CD4-positive, CD25-positive, alpha-beta regulatory T cell (primary cell): ENCODE results near the gene KSR1. TPM values are rescaled to one million over a fixed set of nuclear protein-coding genes. Genes with fewer than 3 reads are reported as not detected.

Experiments used
- ATAC-seq, 2 donors: fragments of 150-1000 bp; cut with Tn5 transposase; one replicate each; pipeline ENCODE4 v1.10.0; 2021; ENCODE audit warnings: low read depth in 2 of 2, moderate number of reproducible peaks in 2 of 2, moderate library complexity in 1 of 2
- DNase-seq, 3 donors: peaks; one replicate each; pipeline versions ENCODE4 v3.0.0 to v3.0.0-alpha.2; 2012 to 2022; ENCODE audit warnings: mixed read lengths in 1 of 3
- H3K27ac ChIP-seq: one replicate; pipeline ENCODE4 v1.7.0; 2013; ENCODE audit warnings: mild to moderate bottlenecking, low read length; ENCODE audit not compliant: insufficient read depth, poor library complexity, severe bottlenecking
- H3K27me3 ChIP-seq: one replicate; pipeline ENCODE4 v1.7.0; 2013; ENCODE audit warnings: low read length; ENCODE audit not compliant: control insufficient read depth, insufficient read depth
- H3K36me3 ChIP-seq: one replicate; pipeline ENCODE4 v1.7.0; 2013; ENCODE audit warnings: mild to moderate bottlenecking, low read length, moderate library complexity; ENCODE audit not compliant: control insufficient read depth, insufficient read depth
- H3K4me1 ChIP-seq: 2 replicates; pipeline ENCODE4 v1.7.0; 2013; ENCODE audit warnings: mild to moderate bottlenecking, low read length; ENCODE audit not compliant: insufficient read depth, control insufficient read depth, poor library complexity, severe bottlenecking
- H3K4me3 ChIP-seq: one replicate; pipeline ENCODE4 v1.7.0; 2013; ENCODE audit warnings: low read depth, mild to moderate bottlenecking, low read length, moderate library complexity
- H3K9me3 ChIP-seq, 2 experiments: 1 replicate in 1 of 2; 2 replicates in 1 of 2; pipeline ENCODE4 v1.7.0; 2013; ENCODE audit warnings: low read length in 2 of 2, mild to moderate bottlenecking in 1 of 2, moderate library complexity in 1 of 2; ENCODE audit not compliant: control insufficient read depth in 2 of 2
- H3K27ac Mint-ChIP-seq, 3 donors: one replicate each; pipeline ENCODE4 v1.8.0; 2020 to 2022; ENCODE audit warnings: mild to moderate bottlenecking in 3 of 3, mixed read lengths in 3 of 3, moderate library complexity in 2 of 3
- H3K27me3 Mint-ChIP-seq: one replicate; pipeline ENCODE4 v1.8.0; 2022; ENCODE audit warnings: mild to moderate bottlenecking, mixed read lengths
- H3K36me3 Mint-ChIP-seq: one replicate; pipeline ENCODE4 v1.8.0; 2020; ENCODE audit warnings: mixed read lengths
- H3K4me1 Mint-ChIP-seq, 4 donors: one replicate each; pipeline ENCODE4 v1.8.0; 2020 to 2022; ENCODE audit warnings: mixed read lengths in 4 of 4, mild to moderate bottlenecking in 1 of 4
- H3K4me3 Mint-ChIP-seq, 4 donors: one replicate each; pipeline ENCODE4 v1.8.0; 2020 to 2022; ENCODE audit warnings: mild to moderate bottlenecking in 4 of 4, mixed read lengths in 4 of 4, moderate library complexity in 3 of 4
- H3K9me3 Mint-ChIP-seq, 7 donors: one replicate each; pipeline ENCODE4 v1.8.0; 2020 to 2022; ENCODE audit warnings: mixed read lengths in 7 of 7, mild to moderate bottlenecking in 3 of 7, moderate library complexity in 2 of 7
- polyA plus RNA-seq, 4 donors: library from polyadenylated mRNA; unstranded; fragments of 300-500 nt; fragmentation: Illumina TruSeq; gene quantifications; one replicate each; pipeline ENCODE4 v1.2.3, GENCODE V29; 2021
- total RNA-seq: library from RNA; stranded (reverse); gene quantifications from one replicate; pipeline ENCODE4 v1.2.3, GENCODE V29; 2022

Gene KSR1
- total and polyA plus RNA-seq, 5 donors from 2014 or later: 1.2 to 69.5 (median 1.7) TPM

DNA sequence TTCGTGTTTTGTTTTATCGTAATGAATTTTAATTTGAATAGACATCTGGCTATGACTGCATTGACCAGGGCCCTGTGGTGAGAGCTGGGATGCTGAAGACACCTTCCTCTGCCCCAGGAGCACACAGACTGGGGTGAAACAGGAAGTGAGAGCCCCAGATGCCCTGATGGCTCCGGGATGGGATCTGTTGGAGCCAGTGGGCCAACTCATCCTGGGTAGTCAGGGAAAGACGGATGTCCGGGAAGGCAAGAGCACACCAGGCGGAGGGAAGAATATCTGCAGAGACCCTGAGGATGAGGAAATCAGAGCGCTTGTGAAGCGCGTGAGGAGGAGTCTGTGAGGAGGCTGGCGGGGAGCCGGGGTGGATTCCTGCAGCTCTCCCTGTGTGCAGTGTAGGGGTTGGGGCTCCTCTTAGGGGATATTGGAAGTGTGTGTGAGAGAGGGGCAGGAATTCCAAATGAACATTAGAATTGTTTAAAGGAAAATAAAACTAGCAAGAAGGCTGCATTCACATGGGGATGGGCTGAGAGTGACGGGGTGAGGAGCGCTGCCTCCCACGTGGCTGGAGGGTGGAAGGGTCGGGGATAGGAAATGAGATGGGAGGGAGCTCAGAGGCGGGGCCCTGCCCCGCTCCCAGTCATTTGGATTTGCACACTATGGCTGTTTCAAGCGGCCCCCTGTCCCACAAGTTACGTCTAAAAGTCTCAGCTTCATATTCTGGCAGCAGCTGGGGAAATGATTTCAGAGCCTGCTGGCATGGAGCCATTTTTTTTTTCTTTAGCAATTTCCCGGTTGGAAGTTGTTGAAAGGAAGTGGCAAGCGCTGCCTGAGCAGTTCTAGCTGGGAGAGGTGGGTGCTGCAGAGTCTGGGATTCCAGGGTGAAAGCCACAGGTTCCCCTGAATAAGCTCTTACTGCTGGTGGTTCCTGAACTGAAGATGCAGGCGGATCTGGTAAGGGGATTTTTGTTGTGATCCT is 103.5 kb downstream of the KSR1 start:
- Mint-ChIP-seq H3K27ac (peak overlapping the region in 2 of 3 donors; percentile 52 to 65), H3K4me3 (no peak overlapping the region), H3K4me1 (peaks cover 0 to 18% (median 16%) of the 10 kb centered on the region in 4 donors), H3K36me3 (peaks cover 38% of the 10 kb centered on the region), H3K27me3 (no peaks in the 10 kb centered on the region), H3K9me3 (peaks cover 0 to 2% (median 0%) of the 10 kb centered on the region in 7 donors)
- Histone ChIP-seq H3K4me1 (no peaks in the 10 kb centered on the region), H3K36me3 (peaks cover 10% of the 10 kb centered on the region), H3K27me3 (no peaks in the 10 kb centered on the region), H3K4me3 (no peak overlapping the region), H3K9me3 (no peaks in the 10 kb centered on the region), H3K27ac (no peak overlapping the region)
- no peak for ATAC-seq
- no peak for DNase-seq

DNA sequence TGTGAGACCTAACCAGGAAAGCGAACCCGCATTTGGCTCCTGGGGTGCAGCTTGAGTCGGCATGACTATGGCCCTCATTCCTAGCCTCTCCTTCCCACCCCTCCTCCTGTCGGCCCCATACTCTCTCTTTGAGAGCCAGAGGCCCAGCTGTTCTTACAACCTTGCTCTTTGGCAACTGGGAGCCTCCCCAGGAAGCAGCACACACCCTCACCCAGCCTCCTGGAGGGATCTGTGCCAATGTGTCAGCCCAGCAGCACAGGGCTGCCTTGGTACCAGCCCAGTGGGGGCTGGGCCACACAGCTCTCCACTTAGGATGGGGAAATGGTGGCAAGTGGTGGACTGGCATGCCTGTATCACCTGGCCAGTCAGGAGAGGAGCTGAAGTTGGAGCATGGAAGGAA is 104.4 kb downstream of the KSR1 start:
- Mint-ChIP-seq H3K9me3 (peaks cover 0 to 2% (median 0%) of the 10 kb centered on the region in 7 donors), H3K4me3 (no peak overlapping the region), H3K36me3 (peaks cover 32% of the 10 kb centered on the region), H3K4me1 (peaks cover 4 to 18% (median 16%) of the 10 kb centered on the region in 4 donors), H3K27me3 (no peaks in the 10 kb centered on the region), H3K27ac (peak overlapping the region in 1 of 3 donors; percentile 10)
- peaks cover 10% of the 10 kb centered on the region for H3K36me3 ChIP-seq
- no peaks in the 10 kb centered on the region for H3K27me3 ChIP-seq
- H3K4me1 ChIP-seq: no peaks in the 10 kb centered on the region
- ATAC-seq (no peak), DNase-seq (no peak)
- no peak overlapping the region for H3K4me3 ChIP-seq
- no peaks in the 10 kb centered on the region for H3K9me3 ChIP-seq
- no peak overlapping the region for H3K27ac ChIP-seq

DNA sequence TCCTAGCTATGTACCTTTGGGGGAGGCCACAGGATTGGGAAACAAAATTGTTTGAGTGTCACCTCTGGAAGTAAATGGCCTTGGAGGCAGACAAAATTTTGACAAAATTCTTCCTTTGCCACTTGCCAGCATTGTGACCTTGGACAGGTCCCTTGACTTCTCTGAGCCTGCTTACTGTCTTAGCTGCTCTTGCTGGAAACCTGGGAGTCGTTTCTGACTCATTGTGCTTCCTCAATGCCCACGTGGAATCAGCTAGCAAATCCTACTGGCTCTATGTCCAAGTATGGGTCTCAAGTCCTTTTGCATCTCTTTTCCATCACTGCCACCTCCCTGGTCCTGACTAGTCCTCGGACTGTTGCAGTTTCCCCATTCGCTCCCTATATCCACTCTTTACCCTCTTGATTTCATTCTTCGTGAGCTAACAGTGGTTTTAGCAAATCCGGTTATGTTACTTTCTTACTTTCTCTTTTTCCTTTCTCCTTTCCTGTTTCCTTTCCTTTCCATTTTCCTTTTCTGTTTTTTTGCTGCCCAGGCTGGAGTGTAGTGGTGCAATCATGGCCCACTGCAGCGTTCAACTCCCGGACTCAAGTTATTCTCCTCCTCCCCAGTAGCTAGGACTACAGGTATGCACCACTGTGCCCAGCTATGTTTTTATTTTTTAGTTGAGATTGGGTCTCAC is 106.7 kb downstream of the KSR1 start:
- DNase-seq (no peak), ATAC-seq (no peak)
- H3K27me3 ChIP-seq: no peaks in the 10 kb centered on the region
- peak overlapping the region in 2 of 3 donors; percentile 1 to 45 for H3K27ac Mint-ChIP-seq
- peaks cover 29% of the 10 kb centered on the region for H3K36me3 Mint-ChIP-seq
- no peaks in the 10 kb centered on the region for H3K4me1 ChIP-seq
- H3K4me1 Mint-ChIP-seq: peaks cover 4 to 18% (median 15%) of the 10 kb centered on the region in 4 donors
- H3K36me3 ChIP-seq: peaks cover 5% of the 10 kb centered on the region
- H3K27ac ChIP-seq: no peak overlapping the region
- no peaks in the 10 kb centered on the region for H3K27me3 Mint-ChIP-seq
- no peak overlapping the region for H3K4me3 Mint-ChIP-seq
- no peaks in the 10 kb centered on the region for H3K9me3 ChIP-seq
- H3K9me3 Mint-ChIP-seq: no peaks in the 10 kb centered on the region
- no peak overlapping the region for H3K4me3 ChIP-seq

DNA sequence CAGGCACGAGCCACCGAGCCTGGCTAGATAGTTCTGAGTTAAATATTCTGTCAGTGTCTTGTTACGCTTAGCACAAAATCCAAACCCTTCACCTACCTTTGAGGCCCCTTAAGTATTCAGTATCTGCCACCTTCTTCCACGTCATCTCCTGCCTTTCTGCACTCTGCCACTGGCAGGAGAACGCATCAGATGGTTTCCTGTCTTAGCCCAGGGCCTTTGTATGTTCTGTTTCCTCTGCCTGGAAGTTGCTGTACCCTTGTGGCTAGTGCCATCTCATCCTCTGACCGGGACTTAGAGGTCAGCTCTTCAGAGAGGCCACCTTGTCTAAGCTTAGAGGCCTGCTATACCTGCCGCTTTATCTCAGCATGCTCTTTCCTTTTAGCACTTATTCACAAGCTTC is 107.3 kb downstream of the KSR1 start:
- Mint-ChIP-seq H3K36me3 (peaks cover 24% of the 10 kb centered on the region), H3K27ac (peak overlapping the region in 1 of 3 donors; percentile 45), H3K4me1 (peaks cover 4 to 19% (median 16%) of the 10 kb centered on the region in 4 donors), H3K27me3 (no peaks in the 10 kb centered on the region), H3K4me3 (no peak overlapping the region), H3K9me3 (no peaks in the 10 kb centered on the region)
- no peak overlapping the region for H3K4me3 ChIP-seq
- ATAC-seq (no peak), DNase-seq (no peak)
- H3K27ac ChIP-seq: no peak overlapping the region
- H3K27me3 ChIP-seq: no peaks in the 10 kb centered on the region
- no peaks in the 10 kb centered on the region for H3K4me1 ChIP-seq
- H3K36me3 ChIP-seq: peaks cover 3% of the 10 kb centered on the region
- H3K9me3 ChIP-seq: no peaks in the 10 kb centered on the region

DNA sequence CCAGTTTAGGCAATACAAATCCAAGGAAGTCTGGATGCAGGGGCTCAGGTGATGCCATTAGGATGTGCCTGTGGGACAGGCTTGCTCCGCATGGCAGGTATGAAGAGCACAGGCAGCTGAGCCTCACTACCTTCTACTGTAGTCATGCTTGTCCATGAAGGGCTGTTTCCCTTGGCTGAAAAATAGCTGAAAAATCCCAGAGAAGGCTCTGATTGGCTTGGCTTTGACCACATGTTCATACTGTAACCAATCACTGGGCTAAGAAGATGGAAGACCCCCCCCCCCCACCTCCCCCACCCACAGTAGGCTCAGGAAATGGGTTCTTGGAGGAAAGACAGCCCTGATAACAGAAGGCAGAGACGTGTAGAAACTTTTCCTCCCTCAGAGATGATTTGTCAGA is 108.2 kb downstream of the KSR1 start:
- Histone ChIP-seq H3K27me3 (no peaks in the 10 kb centered on the region), H3K27ac (no peak overlapping the region), H3K36me3 (peaks cover 3% of the 10 kb centered on the region), H3K9me3 (no peaks in the 10 kb centered on the region), H3K4me1 (no peaks in the 10 kb centered on the region), H3K4me3 (no peak overlapping the region)
- Mint-ChIP-seq H3K27ac (no peak overlapping the region), H3K27me3 (no peaks in the 10 kb centered on the region), H3K9me3 (no peaks in the 10 kb centered on the region), H3K4me1 (peaks cover 8 to 26% (median 15%) of the 10 kb centered on the region in 4 donors), H3K36me3 (peaks cover 16% of the 10 kb centered on the region), H3K4me3 (no peak overlapping the region)
- ATAC-seq: no peak
- peak in 1 of 3 donors; percentile 24 for DNase-seq

DNA sequence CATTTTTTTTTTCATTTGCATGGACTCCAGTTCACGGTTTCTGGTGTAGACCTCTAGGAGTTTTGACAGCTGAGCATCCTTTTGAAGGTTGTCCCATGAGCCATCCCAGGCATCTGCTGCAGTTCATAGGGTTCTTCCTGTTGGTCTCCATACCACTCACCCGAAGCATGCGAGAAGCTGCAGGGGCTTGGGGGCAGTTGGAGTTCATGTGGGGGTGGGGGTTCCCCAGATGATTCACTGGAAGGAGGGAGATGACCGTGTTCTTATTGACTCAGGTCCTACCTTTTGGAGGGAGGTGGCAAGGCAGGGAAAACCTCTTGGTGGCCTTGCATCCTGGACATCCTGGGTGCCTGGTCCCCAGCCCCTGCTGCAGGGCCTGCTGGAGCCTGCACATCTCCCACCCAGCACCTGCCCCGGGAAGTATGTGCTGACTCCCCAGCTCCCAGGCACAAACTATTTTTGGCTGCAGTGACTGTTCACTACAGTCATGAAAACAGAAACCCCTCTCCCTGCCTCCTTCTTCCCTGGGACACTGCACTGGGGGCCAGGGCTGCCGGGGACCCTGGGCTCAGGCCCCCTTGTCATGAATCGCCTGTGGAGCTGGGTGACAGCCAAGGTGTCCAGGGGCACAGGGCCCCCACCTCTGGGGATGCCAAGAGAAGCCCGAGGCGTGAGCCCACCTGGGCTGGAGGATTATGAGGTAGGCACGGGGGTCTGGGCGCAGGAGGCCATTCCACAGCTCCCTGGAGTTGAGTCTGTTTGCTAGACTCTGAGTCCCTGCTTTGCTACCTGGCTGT is 109.8 kb downstream of the KSR1 start:
- Histone ChIP-seq H3K4me1 (no peaks in the 10 kb centered on the region), H3K27me3 (no peaks in the 10 kb centered on the region), H3K36me3 (no peaks in the 10 kb centered on the region), H3K27ac (no peak overlapping the region), H3K4me3 (no peak overlapping the region), H3K9me3 (no peaks in the 10 kb centered on the region)
- H3K4me1 Mint-ChIP-seq: peaks cover 10 to 29% (median 15%) of the 10 kb centered on the region in 4 donors
- H3K27ac Mint-ChIP-seq: peak overlapping the region; percentile 41 to 59 (median 43)
- H3K9me3 Mint-ChIP-seq: no peaks in the 10 kb centered on the region
- ATAC-seq: no peak
- H3K36me3 Mint-ChIP-seq: peaks cover 9% of the 10 kb centered on the region
- H3K27me3 Mint-ChIP-seq: no peaks in the 10 kb centered on the region
- H3K4me3 Mint-ChIP-seq: no peak overlapping the region
- DNase-seq: no peak
